Astrocyte (in vitro differentiated cells and primary cell): ENCODE measurements around the gene HAPSTR1. TPM values are rescaled to one million over a fixed set of nuclear protein-coding genes. Genes with fewer than 3 reads are reported as not detected.
"Not testable (repeated sequence)": the region's sequence is repeated elsewhere in the genome, so short reads cannot be mapped to it uniquely, and the experiment has no call there.

Source experiments
- DNase-seq: peaks from one replicate; pipeline ENCODE4 v3.0.0-alpha.2; 2010; ENCODE audit warnings: low read depth
- FAIRE-seq: peaks from 2 replicates; lab custom pipeline; 2011; peaks lifted over from hg19 to GRCh38; lab: Jason Lieb, UNC
- H2AFZ ChIP-seq: 2 replicates; pipeline ENCODE4 v1.6.0; 2012; ENCODE audit warnings: low read depth, low read length, inconsistent platforms
- H3K27ac ChIP-seq: 2 replicates; pipeline ENCODE4 v1.5.1; 2011; ENCODE audit warnings: low read depth, low read length, inconsistent platforms
- H3K27me3 ChIP-seq: 2 replicates; pipeline ENCODE4 v1.6.0; 2011; ENCODE audit warnings: low read length, inconsistent platforms; ENCODE audit not compliant: insufficient read depth
- H3K36me3 ChIP-seq: 2 replicates; pipeline ENCODE4 v1.5.1; 2011; ENCODE audit warnings: low read length, inconsistent platforms; ENCODE audit not compliant: insufficient read depth
- H3K4me1 ChIP-seq: 2 replicates; pipeline ENCODE4 v1.5.1; 2011; ENCODE audit warnings: low read length, inconsistent platforms; ENCODE audit not compliant: insufficient read depth
- H3K4me2 ChIP-seq: 2 replicates; pipeline ENCODE4 v1.6.0; 2012; ENCODE audit warnings: low read length, inconsistent platforms
- H3K4me3 ChIP-seq: 2 replicates; pipeline ENCODE4 v1.5.1; 2011; ENCODE audit warnings: low read depth, mild to moderate bottlenecking, low read length, inconsistent platforms; ENCODE audit not compliant: insufficient read depth
- H3K79me2 ChIP-seq: 2 replicates; pipeline ENCODE4 v1.6.0; 2012; ENCODE audit warnings: mild to moderate bottlenecking, low read length, inconsistent platforms; ENCODE audit not compliant: insufficient read depth
- H3K9ac ChIP-seq: 2 replicates; pipeline ENCODE4 v1.6.0; 2012; ENCODE audit warnings: mild to moderate bottlenecking, low read length, inconsistent platforms
- H3K9me3 ChIP-seq: 2 replicates; pipeline ENCODE4 v1.5.1; 2012; ENCODE audit warnings: low read depth, mild to moderate bottlenecking, low read length, inconsistent platforms; ENCODE audit not compliant: insufficient read depth
- H4K20me1 ChIP-seq: 2 replicates; pipeline ENCODE4 v1.6.0; 2012; ENCODE audit warnings: low read length, inconsistent platforms; ENCODE audit not compliant: insufficient read depth
- H3K27ac Mint-ChIP-seq: one replicate; pipeline ENCODE4 v1.8.0; 2021; ENCODE audit warnings: mild to moderate bottlenecking, mixed read lengths; ENCODE audit not compliant: unreplicated experiment
- H3K27me3 Mint-ChIP-seq: one replicate; pipeline ENCODE4 v1.8.0; 2021; ENCODE audit warnings: low read depth, mixed read lengths; ENCODE audit not compliant: unreplicated experiment
- H3K36me3 Mint-ChIP-seq: one replicate; pipeline ENCODE4 v1.8.0; 2021; ENCODE audit warnings: low read depth, mixed read lengths; ENCODE audit not compliant: unreplicated experiment
- H3K4me1 Mint-ChIP-seq: one replicate; pipeline ENCODE4 v1.8.0; 2021; ENCODE audit warnings: low read depth, mixed read lengths; ENCODE audit not compliant: unreplicated experiment
- H3K4me3 Mint-ChIP-seq: one replicate; pipeline ENCODE4 v1.8.0; 2021; ENCODE audit warnings: mild to moderate bottlenecking, moderate library complexity, mixed read lengths; ENCODE audit not compliant: unreplicated experiment
- H3K9me3 Mint-ChIP-seq: one replicate; pipeline ENCODE4 v1.8.0; 2021; ENCODE audit warnings: mild to moderate bottlenecking, mixed read lengths; ENCODE audit not compliant: unreplicated experiment
- CTCF ChIP-seq: IDR thresholded peaks from 2 replicates; pipeline ENCODE4 v1.5.1; 2011; ENCODE audit warnings: low read depth, mild to moderate bottlenecking, inconsistent platforms, low read length, moderate library complexity; ENCODE audit not compliant: insufficient read depth
- EZH2 ChIP-seq: IDR thresholded peaks from 2 replicates; pipeline ENCODE4 v1.6.1; 2012; ENCODE audit warnings: mild to moderate bottlenecking, low read length, inconsistent platforms; ENCODE audit not compliant: insufficient read depth
- total RNA-seq: library from RNA; stranded (reverse); gene quantifications from 2 replicates; pipeline ENCODE4 v1.2.1, GENCODE V29; 2021

The HAPSTR1 gene
- total RNA-seq, 1 donor from 2014 or later, result 99.5 TPM

- peaks cover 6% of the 10 kb centered on the region for H3K4me1 ChIP-seq
- H4K20me1 ChIP-seq, result no peaks in the 10 kb centered on the region
- DNase-seq (no peak), FAIRE-seq (no peak)
- no peak overlapping the region for H2AFZ ChIP-seq
- no peaks in the 10 kb centered on the region for H3K27me3 ChIP-seq
- Mint-ChIP-seq H3K36me3 (no peaks in the 10 kb centered on the region), H3K27ac (no peak overlapping the region), H3K9me3 (no peaks in the 10 kb centered on the region), H3K27me3 (no peaks in the 10 kb centered on the region), H3K4me1 (peaks cover 4% of the 10 kb centered on the region), H3K4me3 (no peak overlapping the region)
- H3K4me3 ChIP-seq, result no peak overlapping the region
- H3K27ac ChIP-seq, result no peak overlapping the region
- TF ChIP-seq CTCF (no peak), EZH2 (no peak)
- no peaks in the 10 kb centered on the region for H3K79me2 ChIP-seq
- no peaks in the 10 kb centered on the region for H3K36me3 ChIP-seq
- H3K9ac ChIP-seq, result no peak overlapping the region
- H3K4me2 ChIP-seq, result no peak overlapping the region
- H3K9me3 ChIP-seq, result no peaks in the 10 kb centered on the region
Observed at GRCh38 chr16:9082422-9082821, 9.0 kb upstream of the HAPSTR1 start.

GRCh38 chr16:9087733-9088132 is 3.7 kb upstream of the HAPSTR1 start:
- not testable (repeated sequence) for FAIRE-seq

GRCh38 chr16:9088848-9089247 is 2.6 kb upstream of the HAPSTR1 start:
- Mint-ChIP-seq H3K9me3 (no peaks in the 10 kb centered on the region), H3K36me3 (peaks cover 14% of the 10 kb centered on the region), H3K27me3 (no peaks in the 10 kb centered on the region), H3K4me1 (peaks cover 5% of the 10 kb centered on the region), H3K4me3 (no peak overlapping the region), H3K27ac (no peak overlapping the region)
- FAIRE-seq (no peak), DNase-seq (no peak)
- Histone ChIP-seq H3K79me2 (peaks cover 23% of the 10 kb centered on the region), H3K9ac (no peak overlapping the region), H4K20me1 (peaks cover 14% of the 10 kb centered on the region), H3K4me1 (peaks cover 6% of the 10 kb centered on the region), H3K4me2 (no peak overlapping the region), H3K27me3 (no peaks in the 10 kb centered on the region), H3K36me3 (no peaks in the 10 kb centered on the region), H3K9me3 (no peaks in the 10 kb centered on the region), H2AFZ (no peak overlapping the region), H3K4me3 (no peak overlapping the region), H3K27ac (no peak overlapping the region)
- TF ChIP-seq EZH2 (no peak), CTCF (no peak)

More at GRCh38 chr16:9087733-9088132, 3.7 kb upstream of the HAPSTR1 start:
- not testable (repeated sequence) for H3K4me1 ChIP-seq, H3K4me2 ChIP-seq, H3K9me3 ChIP-seq, H3K4me1 Mint-ChIP-seq, H3K4me3 ChIP-seq, H3K27ac ChIP-seq, H3K27me3 ChIP-seq, H3K9ac ChIP-seq, H2AFZ ChIP-seq, H3K36me3 ChIP-seq, H3K4me3 Mint-ChIP-seq, H4K20me1 ChIP-seq, DNase-seq, H3K36me3 Mint-ChIP-seq, H3K27ac Mint-ChIP-seq, H3K9me3 Mint-ChIP-seq, H3K27me3 Mint-ChIP-seq
- peaks cover 12% of the 10 kb centered on the region for H3K79me2 ChIP-seq
